K562 (cell line): ENCODE data around the gene PPP1R14B. TPM values are rescaled to one million over a fixed set of nuclear protein-coding genes. Genes with fewer than 3 reads are reported as not detected.

Experiments used
- ARNT ChIP-seq, 2 experiments: fragments of 450-650 bp; IDR thresholded peaks; 2 replicates each; pipeline ENCODE4 v1.6.1; 2016; ENCODE audit warnings: mild to moderate bottlenecking in 1 of 2
- CBX1 ChIP-seq: sonication (generic); IDR thresholded peaks from 2 replicates; pipeline ENCODE4 v1.6.1; 2016; ENCODE audit warnings: antibody characterized with exemption, low read depth, mild to moderate bottlenecking
- DPF2 ChIP-seq: fragments of 450-650 bp; IDR thresholded peaks from 2 replicates; pipeline ENCODE4 v1.6.1; 2016
- ESRRA ChIP-seq: fragments of 450-650 bp; IDR thresholded peaks from 2 replicates; pipeline ENCODE4 v1.6.1; 2014; ENCODE audit warnings: low read depth, mild to moderate bottlenecking, moderate library complexity, borderline replicate concordance
- KDM1A ChIP-seq, 2 experiments: fragments of 450-650 bp; IDR thresholded peaks; 2 replicates each; pipeline ENCODE4 v1.6.1; 2016; ENCODE audit warnings: mild to moderate bottlenecking in 2 of 2
- MTA3 ChIP-seq: fragments of 450-650 bp; formaldehyde crosslinking; IDR thresholded peaks from 2 replicates; pipeline ENCODE4 v1.6.1; 2017; ENCODE audit warnings: mild to moderate bottlenecking, borderline replicate concordance
- NONO ChIP-seq, 2 experiments: fragments of 200-400 bp in 1 of 2; fragments of 450-650 bp in 1 of 2; formaldehyde crosslinking in 1 of 2; IDR thresholded peaks; 2 replicates each; pipeline ENCODE4 v1.6.1; 2017; ENCODE audit warnings: low read depth in 2 of 2, mild to moderate bottlenecking in 2 of 2, moderate library complexity in 2 of 2, low read length in 1 of 2
- PCBP1 ChIP-seq: fragments of 200-400 bp; formaldehyde crosslinking; IDR thresholded peaks from 2 replicates; pipeline ENCODE4 v1.6.1; 2018; ENCODE audit warnings: mild to moderate bottlenecking, low read depth, low read length; ENCODE audit not compliant: poor library complexity, severe bottlenecking
- PTBP1 ChIP-seq: fragments of 200-400 bp; formaldehyde crosslinking; IDR thresholded peaks from 2 replicates; pipeline ENCODE4 v1.6.1; 2017; ENCODE audit warnings: low read depth, low read length
- RBM25 ChIP-seq: fragments of 200-400 bp; formaldehyde crosslinking; IDR thresholded peaks from 2 replicates; pipeline ENCODE4 v1.6.1; 2018; ENCODE audit warnings: low read length, low read depth, moderate library complexity; ENCODE audit not compliant: severe bottlenecking
- RCOR1 ChIP-seq, 2 experiments: IDR thresholded peaks; 2 replicates each; pipeline ENCODE4 v1.6.1; 2012; ENCODE audit warnings: low read depth in 2 of 2, low read length in 2 of 2, borderline replicate concordance in 1 of 2, improper control_type of control experiment in 1 of 2
- SLC30A9 ChIP-seq: fragments of 250-450 bp; sonication (Bioruptor Pico); IDR thresholded peaks from 2 replicates; pipeline ENCODE4 v1.8.0; 2022; ENCODE audit warnings: mild to moderate bottlenecking, moderate library complexity
- TRIM28 ChIP-seq: fragments of 450-650 bp; IDR thresholded peaks from 2 replicates; pipeline ENCODE4 v1.6.1; 2017
- ZC3H4 ChIP-seq: sonication (generic); formaldehyde crosslinking; IDR thresholded peaks from 2 replicates; pipeline ENCODE4 v1.9.0; 2021; ENCODE audit warnings: missing genetic modification reagents, borderline replicate concordance
- polyA plus RNA-seq, 8 experiments: library from polyadenylated mRNA; depleted of rRNA in 4 of 8; stranded (reverse) in 5 of 8; unstranded in 3 of 8; fragments of >200 nt; fragmentation: Nextera tagmentation in 2 of 8; fragmentation: Illumina TruSeq in 1 of 8; extraction: Ambion mirVana in 2 of 8; extraction: Trizol in 1 of 8; gene quantifications; 2 replicates each; pipeline versions ENCODE4 v1.2.1 to v1.2.3, GENCODE V29; 2011 to 2014; ENCODE audit warnings: inconsistent platforms in 1 of 8, missing spikeins in 1 of 8
- total RNA-seq, 7 experiments: library from RNA; depleted of rRNA in 6 of 7; stranded (reverse); fragments of >200 nt in 6 of 7; fragmentation: Illumina TruSeq in 2 of 7; extraction: Trizol in 2 of 7; gene quantifications; 2 replicates each; pipeline versions ENCODE4 v1.2.1 to v1.2.3, GENCODE V29; 2011 to 2021; ENCODE audit warnings: low replicate concordance in 1 of 7
- TF ChIP-seq, protein P1 (sequence below), 3 experiments: fragments of 200-800 bp in 1 of 3; sonication (Bioruptor generic) in 1 of 3; sonication (generic) in 1 of 3; formaldehyde crosslinking in 1 of 3; IDR thresholded peaks; 2 replicates each; pipeline versions ENCODE4 v1.6.1 to v1.8.0; 2016 to 2022; ENCODE audit warnings: mild to moderate bottlenecking in 2 of 3, missing compliant biosample characterization in 2 of 3, missing genetic modification characterization in 2 of 3, missing genetic modification reagents in 1 of 3

PPP1R14B gene
- total and polyA plus RNA-seq, 9 of the 15 experiments (the other 6 are each of a cell fraction or from before 2014, with no cell fraction given), result 7.7 to 566 (median 212) TPM

DNA sequence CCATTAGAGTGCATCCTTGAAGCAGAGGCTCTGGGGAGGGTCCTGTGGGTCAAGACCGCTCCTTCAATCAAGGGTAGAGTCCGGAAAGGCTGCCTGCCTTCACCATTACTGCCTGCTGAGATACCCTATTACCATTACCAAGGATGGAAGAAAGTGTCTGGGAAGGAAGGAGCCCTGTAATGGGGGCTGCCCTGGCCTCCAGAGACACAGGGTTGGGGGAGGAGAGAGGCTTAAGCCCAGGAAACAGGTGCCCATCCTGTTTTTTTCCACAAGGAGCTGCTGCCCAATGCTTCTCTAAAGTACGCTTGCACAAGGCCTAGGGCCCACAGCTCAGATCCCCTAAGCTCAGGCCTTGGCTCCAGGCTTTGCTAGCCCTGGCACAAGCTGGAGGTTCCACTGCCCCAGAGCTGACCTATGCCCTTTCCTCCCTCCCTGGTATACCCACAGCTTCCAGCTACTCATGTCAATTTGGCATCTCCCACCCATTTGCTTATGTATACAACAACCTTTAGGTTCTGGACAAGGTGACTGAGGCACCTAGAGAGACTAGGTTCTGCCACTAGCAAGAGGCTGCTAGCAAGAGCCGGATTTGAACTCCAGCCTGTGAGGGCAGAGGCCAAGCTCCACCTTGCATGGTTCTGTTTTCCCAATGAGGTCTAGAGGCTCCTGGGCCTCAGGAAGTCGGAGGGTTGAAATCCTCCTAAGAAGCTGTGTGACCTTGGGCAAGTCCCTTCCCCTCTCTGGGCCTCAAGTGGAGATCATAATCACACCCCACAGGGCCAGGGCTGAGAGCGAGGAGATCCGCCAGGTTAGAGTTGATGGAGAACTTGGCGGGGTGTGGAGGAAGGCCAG, 3.0 kb upstream of the PPP1R14B start (continued):
- peak in 1 of 2 experiments; percentile 97; a peak in 3 of 4 replicates for TF ChIP-seq KDM1A (IDR thresholded peaks at IDR 0.05)
- TF ChIP-seq CBX1, result peak; percentile 78; the same call in 1 of the 2 replicates
- 0 out of 2 replicates have a peak, but pooled peaks have one; percentile 29 for TF ChIP-seq MTA3
- TF ChIP-seq RCOR1 (IDR thresholded peaks at IDR 0.05; ENCODE audit: borderline replicate concordance in 1 of 2, low read depth in 2 of 2, low read length in 2 of 2), result peak; percentile 70 to 95
- no peak for TF ChIP-seq ZC3H4 (CRISPR knock-in tag)
- peak; percentile 99 for TF ChIP-seq RBM25
- 0 out of 4 replicates have a peak, but pooled peaks of 1 of the 2 experiments have one; percentile 44 for TF ChIP-seq ARNT (IDR thresholded peaks at IDR 0.05)
- TF ChIP-seq, protein P1, sequence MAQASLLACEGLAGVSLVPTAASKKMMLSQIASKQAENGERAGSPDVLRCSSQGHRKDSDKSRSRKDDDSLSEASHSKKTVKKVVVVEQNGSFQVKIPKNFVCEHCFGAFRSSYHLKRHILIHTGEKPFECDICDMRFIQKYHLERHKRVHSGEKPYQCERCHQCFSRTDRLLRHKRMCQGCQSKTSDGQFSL (CRISPR knock-in tag; IDR thresholded peaks at IDR 0.05), result 0 out of 2 replicates have a peak, but pooled peaks have one; percentile 4
- TF ChIP-seq, protein P1 (tag; IDR thresholded peaks at IDR 0.05), result no peak
- TF ChIP-seq PCBP1, result no peak
- no peak for TF ChIP-seq SLC30A9 (CRISPR knock-in tag)
- TF ChIP-seq DPF2, result peak; percentile 13; the same call in 1 of the 2 replicates
- TF ChIP-seq TRIM28, result no peak
- TF ChIP-seq ESRRA, result peak; percentile 36; the same call in 1 of the 2 replicates
- no peak for TF ChIP-seq NONO (IDR thresholded peaks at IDR 0.05; ENCODE audit: low read depth in 2 of 2, low read length in 1 of 2)
- TF ChIP-seq PTBP1, result peak; percentile 96
